NB4 (cell line): ENCODE results near the gene LANCL2.
"Not testable (repeated sequence)": the region's sequence is repeated elsewhere in the genome, so short reads cannot be mapped to it uniquely, and the experiment has no call there.

Source experiments
- DNase-seq: peaks from one replicate; pipeline ENCODE4 v3.0.0; 2010; ENCODE audit warnings: low read depth
- H3K4me3 ChIP-seq: one replicate; pipeline ENCODE4 v1.5.1; 2011; ENCODE audit warnings: mild to moderate bottlenecking, low read depth, low read length, moderate library complexity
- CTCF ChIP-seq: IDR thresholded peaks from one replicate; pipeline ENCODE4 v1.5.1; 2012; ENCODE audit warnings: low read depth, low read length
- MAX ChIP-seq: IDR thresholded peaks from 2 replicates; pipeline ENCODE4 v1.6.1; 2011; ENCODE audit warnings: low read depth, low read length
- MYC ChIP-seq: IDR thresholded peaks from 2 replicates; pipeline ENCODE4 v1.6.1; 2011; ENCODE audit warnings: low read depth, low read length
- POLR2A ChIP-seq: IDR thresholded peaks from 2 replicates; pipeline ENCODE4 v1.6.1; 2011; ENCODE audit warnings: mild to moderate bottlenecking; ENCODE audit not compliant: insufficient read length; ENCODE audit errors: extremely low read depth

The LANCL2 gene

DNA sequence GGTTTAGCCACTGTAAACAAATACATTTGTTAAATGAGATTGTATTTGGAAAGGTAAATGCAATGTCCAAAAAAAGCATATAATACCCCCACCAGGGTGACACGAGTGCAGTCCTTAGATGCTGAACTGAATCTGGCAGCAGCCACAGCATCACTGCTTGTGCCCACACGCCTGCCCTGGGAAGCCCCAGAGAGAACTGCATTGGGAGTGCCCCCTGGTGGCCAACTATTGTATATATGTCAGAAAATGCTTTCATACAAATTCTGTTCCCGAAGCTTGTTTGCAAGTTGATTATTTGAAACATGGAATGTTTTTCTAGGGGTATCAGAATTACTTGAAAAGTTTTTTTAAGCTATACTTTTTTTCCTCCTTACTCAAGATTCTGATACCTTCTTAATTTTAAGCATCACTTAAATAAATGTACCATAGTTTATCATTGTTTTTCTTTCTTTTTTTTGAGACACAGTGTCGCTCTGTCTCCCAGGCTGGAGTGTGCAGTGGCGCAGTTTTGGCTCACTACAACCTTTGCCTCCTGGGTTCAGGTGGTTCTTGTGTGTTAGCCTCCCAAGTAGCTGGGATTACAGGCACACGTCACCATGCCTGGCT is 50.1 kb downstream of the LANCL2 start:
- TF ChIP-seq MAX (peak; percentile 48; the same call in 1 of the 2 replicates), CTCF (peak; percentile 81), MYC (0 out of 2 replicates have a peak, but pooled peaks have one; percentile 22), POLR2A (no peak)
- DNase-seq = peak; percentile 82
- H3K4me3 ChIP-seq = no peak overlapping the region

- H3K4me3 ChIP-seq, DNase-seq: not testable (repeated sequence)
Observed at GRCh38 chr7:55417456-55417855, 52.3 kb downstream of the LANCL2 start.

GRCh38 chr7:55420530-55420929 is 55.4 kb downstream of the LANCL2 start:
- no peak overlapping the region for H3K4me3 ChIP-seq
- DNase-seq = no peak
- TF ChIP-seq MYC = no peak

DNA sequence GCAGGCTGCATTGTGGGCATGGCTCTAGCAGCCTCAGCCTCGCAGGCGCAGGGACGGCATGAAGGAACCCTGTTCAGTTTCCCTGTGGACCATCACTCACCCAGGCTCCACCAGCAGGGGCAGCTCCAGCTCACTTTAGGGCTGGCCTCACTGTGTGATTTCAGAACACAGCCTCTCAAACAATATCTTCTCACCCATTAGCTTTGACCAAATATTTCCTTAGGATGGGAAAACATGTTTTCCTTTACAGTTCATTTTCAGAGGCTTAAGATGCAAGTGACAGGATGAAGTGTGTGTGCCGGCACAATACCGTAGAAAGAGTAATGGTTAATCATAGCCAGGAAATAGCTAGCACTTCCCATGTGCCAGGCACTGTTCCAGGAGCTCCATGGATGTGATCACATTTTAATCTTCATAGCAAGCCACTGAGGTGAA is 58.2 kb downstream of the LANCL2 start:
- DNase-seq = no peak
- TF ChIP-seq POLR2A (no peak), MAX (no peak), MYC (no peak), CTCF (no peak)
- H3K4me3 ChIP-seq = no peak overlapping the region

- DNase-seq = no peak
- TF ChIP-seq MYC (no peak), CTCF (no peak), MAX (no peak), POLR2A (no peak)
Observed at GRCh38 chr7:55423891-55424290, 58.8 kb downstream of the LANCL2 start.

DNA sequence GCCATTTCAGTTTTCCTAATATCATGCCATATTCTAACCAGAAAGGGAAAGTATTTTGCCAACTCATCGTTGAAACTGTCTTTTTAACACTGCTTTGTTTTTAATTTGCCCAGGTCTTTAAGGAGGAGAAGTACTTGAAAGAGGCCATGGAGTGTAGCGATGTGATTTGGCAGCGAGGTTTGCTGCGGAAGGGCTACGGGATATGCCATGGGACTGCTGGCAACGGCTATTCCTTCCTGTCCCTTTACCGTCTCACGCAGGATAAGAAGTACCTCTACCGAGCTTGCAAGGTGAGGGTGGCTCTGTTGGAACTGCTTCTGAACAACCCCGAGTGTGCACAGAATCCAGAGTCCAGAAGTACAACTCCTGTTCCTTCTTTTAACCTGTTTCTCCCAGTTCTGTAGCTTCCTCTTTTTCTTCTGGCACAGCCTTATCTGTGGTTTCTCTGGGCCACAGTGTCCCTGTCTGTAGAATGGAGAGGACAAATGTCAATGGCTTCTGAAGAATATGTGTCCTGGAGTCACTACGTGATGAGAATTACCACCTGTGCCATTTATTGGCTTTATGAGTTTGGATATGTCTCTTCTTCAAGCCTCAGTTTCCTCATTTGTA is 60.1 kb downstream of the LANCL2 start:
- no peak for TF ChIP-seq POLR2A
- no peak for TF ChIP-seq MYC
- no peak for TF ChIP-seq CTCF
- no peak for TF ChIP-seq MAX
- peak; percentile 49 for DNase-seq
- H3K4me3 ChIP-seq = no peak overlapping the region

More at GRCh38 chr7:55423891-55424290, 58.8 kb downstream of the LANCL2 start:
- H3K4me3 ChIP-seq = no peak overlapping the region

GRCh38 chr7:55426676-55427075 is 61.5 kb downstream of the LANCL2 start:
- TF ChIP-seq MYC = no peak
- no peak for TF ChIP-seq MAX
- TF ChIP-seq POLR2A = no peak
- no peak for TF ChIP-seq CTCF

More at GRCh38 chr7:55426676-55427075, 61.5 kb downstream of the LANCL2 start:
- no peak overlapping the region for H3K4me3 ChIP-seq
- no peak for DNase-seq
